Kidney (tissue), 14 donors: ENCODE results near the gene CAMTA1. TPM values are rescaled to one million over a fixed set of nuclear protein-coding genes. Genes with fewer than 3 reads are reported as not detected.

Source experiments
- DNase-seq, 5 donors: peaks; one replicate each; pipeline ENCODE4 v3.0.0-alpha.2; 2013 to 2020
- FAIRE-seq: peaks from 2 replicates; lab custom pipeline; 2012; peaks lifted over from hg19 to GRCh38; lab: Jason Lieb, UNC
- H3K27ac ChIP-seq, 2 donors: one replicate each; pipeline ENCODE4 v1.7.0; 2013; ENCODE audit warnings: low read depth in 2 of 2, low read length in 2 of 2, inconsistent platforms in 1 of 2
- H3K27me3 ChIP-seq: one replicate; pipeline ENCODE4 v1.7.1; 2013; ENCODE audit warnings: low read length, inconsistent platforms; ENCODE audit not compliant: control insufficient read depth, insufficient read depth
- H3K36me3 ChIP-seq, 3 donors: one replicate each; pipeline versions ENCODE4 v1.7.0 to v1.7.1; 2013; ENCODE audit warnings: low read length in 3 of 3, control low read depth in 1 of 3, inconsistent platforms in 1 of 3; ENCODE audit not compliant: insufficient read depth in 3 of 3, control insufficient read depth in 2 of 3
- H3K4me1 ChIP-seq, 3 donors: one replicate each; pipeline versions ENCODE4 v1.7.0 to v1.7.1; 2013; ENCODE audit warnings: low read length in 3 of 3, inconsistent platforms in 1 of 3, low read depth in 1 of 3; ENCODE audit not compliant: control insufficient read depth in 2 of 3, insufficient read depth in 2 of 3
- H3K4me3 ChIP-seq, 3 donors: one replicate each; pipeline versions ENCODE4 v1.7.0 to v1.8.1; 2013; ENCODE audit warnings: low read length in 3 of 3, control low read depth in 1 of 3, inconsistent platforms in 1 of 3
- H3K9ac ChIP-seq, 3 donors: one replicate each; pipeline versions ENCODE4 v1.7.0 to v1.7.1; 2013; ENCODE audit warnings: low read length in 3 of 3, control low read depth in 1 of 3, inconsistent platforms in 1 of 3
- H3K9me3 ChIP-seq, 3 donors: one replicate each; pipeline versions ENCODE4 v1.7.0 to v1.7.1; 2013; ENCODE audit warnings: low read length in 3 of 3, control low read depth in 1 of 3, inconsistent platforms in 1 of 3; ENCODE audit not compliant: control insufficient read depth in 2 of 3, insufficient read depth in 1 of 3
- intact Hi-C: fragments of 100-400 bp; cut with DNase I; formaldehyde crosslinking; loops from one replicate; pipeline ENCODE4 v1.11.1; 2022
- polyA plus RNA-seq: library from polyadenylated mRNA; stranded (reverse); fragments of 350-450 nt; fragmentation: Illumina TruSeq; extraction: RNeasy Lipid Tissue Mini Kit (QIAGEN cat#74804); gene quantifications from one replicate; pipeline ENCODE4 v1.2.3, GENCODE V29; 2014; ENCODE audit warnings: low read depth, low replicate concordance; ENCODE audit not compliant: insufficient read depth
- total RNA-seq: library from RNA; stranded (reverse); fragmentation: NEBNext Ultra II Directional; extraction: Animal tissue kit (Norgen Biotek cat#: 25700); gene quantifications from one replicate; pipeline ENCODE4 v1.2.1, GENCODE V29; 2021
- TF ChIP-seq, protein P1 (sequence below): IDR thresholded peaks from 3 replicates; pipeline ENCODE4 v1.5.1; 2012; ENCODE audit warnings: mild to moderate bottlenecking, moderate library complexity, borderline replicate concordance; ENCODE audit not compliant: insufficient read depth; ENCODE audit errors: extremely low read depth
- donor health status: control.
- donor health status: control.
- donor health status: control.
- donor health status: control.
- donor health status: control.
- donor health status: DM: yes; HTN: yes; CAD: no.
- donor health status: Normal renal cell carcinoma (clear cell type).

CAMTA1 gene
- total and polyA plus RNA-seq, 2 donors from 2014 or later: 79.0 to 170 TPM

DNA sequence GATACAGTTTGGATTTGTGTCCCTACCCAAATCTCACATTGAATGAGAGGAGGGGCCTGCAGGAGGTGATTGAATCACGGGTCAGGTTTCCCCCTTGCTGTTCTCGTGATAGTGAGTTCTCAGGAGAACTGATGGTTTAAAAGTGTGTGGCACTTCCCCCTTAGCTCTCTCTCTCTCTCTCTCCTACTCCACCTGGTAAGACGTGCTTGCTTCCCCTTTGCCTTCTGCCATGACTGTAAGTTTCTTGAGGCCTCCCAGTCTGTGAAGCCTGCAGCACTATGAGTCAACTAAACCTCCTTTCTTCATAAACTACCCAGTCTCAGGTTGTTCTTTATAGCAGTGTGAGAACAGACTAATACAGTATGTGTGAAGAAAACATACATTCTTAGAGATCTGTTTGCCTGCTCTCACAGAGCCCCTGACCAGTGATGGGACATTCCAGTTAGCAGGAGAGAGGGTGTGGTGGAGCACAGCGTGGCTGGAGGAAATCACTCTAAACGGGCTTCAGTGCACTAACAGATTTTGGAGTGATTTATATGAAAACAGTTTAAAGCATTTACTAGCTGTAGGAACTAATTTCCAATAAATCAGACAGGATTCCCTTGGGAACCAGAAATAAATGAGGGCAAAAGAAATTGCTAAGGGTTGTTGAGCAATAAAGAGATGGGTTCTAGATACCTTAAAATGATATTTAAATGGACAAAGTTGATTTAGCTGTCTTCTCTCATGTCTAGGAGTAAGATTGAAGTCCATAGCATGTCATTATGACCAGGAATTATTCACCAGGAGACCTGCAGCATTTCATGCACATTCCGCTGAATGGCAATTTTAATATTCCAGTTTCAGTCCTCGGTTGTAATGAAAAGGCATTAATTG lies 411.0 kb downstream of the CAMTA1 start:
- FAIRE-seq: no peak

DNA sequence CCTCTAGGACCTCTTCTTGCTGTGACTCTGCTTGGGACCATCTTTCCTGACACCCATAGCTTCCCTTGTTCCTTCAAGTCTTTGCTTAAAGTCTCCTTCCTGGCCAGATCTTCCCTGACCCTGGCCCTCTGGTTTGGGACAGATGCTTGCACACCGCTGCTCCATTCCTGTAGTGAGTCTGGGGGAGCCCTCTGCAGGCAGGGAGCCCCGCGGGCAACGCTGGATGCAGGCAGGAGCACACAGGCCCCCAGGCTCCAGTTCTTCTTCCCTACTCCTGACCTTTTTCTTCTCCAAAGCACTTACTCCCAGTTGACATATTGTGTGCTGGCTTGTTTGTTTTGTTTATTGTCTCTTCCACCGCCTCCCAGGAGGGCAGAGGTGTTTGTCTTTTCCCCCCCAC lies 413.4 kb downstream of the CAMTA1 start:
- no peak overlapping the region for H3K4me3 ChIP-seq
- no peak overlapping the region for H3K9ac ChIP-seq
- no peaks in the 10 kb centered on the region for H3K27me3 ChIP-seq
- H3K9me3 ChIP-seq: no peaks in the 10 kb centered on the region
- TF ChIP-seq, protein P1, sequence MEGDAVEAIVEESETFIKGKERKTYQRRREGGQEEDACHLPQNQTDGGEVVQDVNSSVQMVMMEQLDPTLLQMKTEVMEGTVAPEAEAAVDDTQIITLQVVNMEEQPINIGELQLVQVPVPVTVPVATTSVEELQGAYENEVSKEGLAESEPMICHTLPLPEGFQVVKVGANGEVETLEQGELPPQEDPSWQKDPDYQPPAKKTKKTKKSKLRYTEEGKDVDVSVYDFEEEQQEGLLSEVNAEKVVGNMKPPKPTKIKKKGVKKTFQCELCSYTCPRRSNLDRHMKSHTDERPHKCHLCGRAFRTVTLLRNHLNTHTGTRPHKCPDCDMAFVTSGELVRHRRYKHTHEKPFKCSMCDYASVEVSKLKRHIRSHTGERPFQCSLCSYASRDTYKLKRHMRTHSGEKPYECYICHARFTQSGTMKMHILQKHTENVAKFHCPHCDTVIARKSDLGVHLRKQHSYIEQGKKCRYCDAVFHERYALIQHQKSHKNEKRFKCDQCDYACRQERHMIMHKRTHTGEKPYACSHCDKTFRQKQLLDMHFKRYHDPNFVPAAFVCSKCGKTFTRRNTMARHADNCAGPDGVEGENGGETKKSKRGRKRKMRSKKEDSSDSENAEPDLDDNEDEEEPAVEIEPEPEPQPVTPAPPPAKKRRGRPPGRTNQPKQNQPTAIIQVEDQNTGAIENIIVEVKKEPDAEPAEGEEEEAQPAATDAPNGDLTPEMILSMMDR: no peak
- H3K27ac ChIP-seq: no peak overlapping the region
- intact Hi-C loops: no loop called here
- DNase-seq (no peak), FAIRE-seq (no peak)
- H3K4me1 ChIP-seq: no peaks in the 10 kb centered on the region
- no peaks in the 10 kb centered on the region for H3K36me3 ChIP-seq

More for the DNA sequence above, 411.0 kb downstream of the CAMTA1 start:
- Histone ChIP-seq H3K27me3 (no peaks in the 10 kb centered on the region), H3K4me3 (no peak overlapping the region), H3K4me1 (no peaks in the 10 kb centered on the region), H3K9me3 (no peaks in the 10 kb centered on the region), H3K27ac (no peak overlapping the region), H3K9ac (no peak overlapping the region), H3K36me3 (no peaks in the 10 kb centered on the region)
- DNase-seq: no peak
- intact Hi-C loops: no loop called here
- TF ChIP-seq, protein P1: no peak

DNA sequence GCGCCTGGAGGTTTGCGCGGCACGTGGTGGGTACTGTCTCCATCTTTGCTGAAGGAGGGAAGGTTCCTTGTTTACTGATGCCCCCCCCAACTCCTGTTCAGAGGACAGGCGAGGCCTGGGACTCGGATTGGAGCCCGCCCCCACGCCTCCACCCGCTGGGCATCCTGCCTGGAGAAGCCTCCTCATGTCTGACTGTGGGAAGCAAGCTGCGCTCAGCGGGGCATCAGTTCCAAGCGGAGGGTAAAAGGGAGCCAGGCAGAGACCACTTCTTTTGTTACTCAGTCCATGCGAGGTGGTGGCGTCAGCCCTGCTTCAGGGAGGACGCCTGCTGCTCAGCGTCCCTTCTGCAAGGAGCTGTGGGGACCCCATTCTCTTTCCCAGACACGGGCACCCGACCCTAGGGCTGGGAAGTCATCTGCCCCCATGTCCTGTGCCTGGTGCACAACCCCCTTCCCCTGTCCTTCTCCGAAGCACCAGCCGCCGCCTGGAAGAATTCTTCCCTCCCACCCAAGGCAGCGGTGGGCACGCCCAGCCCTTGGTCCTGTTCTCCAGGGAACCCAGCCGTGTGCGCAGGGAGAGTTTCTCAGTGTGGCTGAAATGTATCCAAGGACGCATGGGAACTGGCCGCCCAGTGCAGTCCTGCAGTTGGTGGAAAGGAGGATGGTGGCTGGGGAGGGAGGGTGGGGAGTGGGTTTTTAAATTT lies 414.0 kb downstream of the CAMTA1 start:
- Histone ChIP-seq H3K9me3 (no peaks in the 10 kb centered on the region), H3K27me3 (no peaks in the 10 kb centered on the region), H3K9ac (no peak overlapping the region), H3K4me1 (no peaks in the 10 kb centered on the region), H3K27ac (no peak overlapping the region), H3K4me3 (no peak overlapping the region), H3K36me3 (no peaks in the 10 kb centered on the region)
- no peak for FAIRE-seq
- TF ChIP-seq, protein P1: no peak
- no peak for DNase-seq
- intact Hi-C loops: no loop called here
